HG03097 (cell line): ENCODE results near the gene OBP2A.

Experiments
- ATAC-seq: cut with Tn5 transposase; IDR thresholded peaks from one replicate; pipeline ENCODE4 v1.9.1; 2021; ENCODE audit not compliant: unreplicated experiment, low FRiP score

Gene OBP2A

GRCh38 chr9:135591506-135592330 lies 45.8 kb downstream of the OBP2A start:
- no peak for ATAC-seq

- no peak for ATAC-seq
Measured at GRCh38 chr9:135592331-135592590, 46.3 kb downstream of the OBP2A start.

- no peak for ATAC-seq
Measured at GRCh38 chr9:135592625-135593024, 46.7 kb downstream of the OBP2A start.

GRCh38 chr9:135596211-135596610 lies 50.3 kb downstream of the OBP2A start:
- no peak for ATAC-seq
